Suppressor macrophage (primary cell): ENCODE data around the gene MBD4.
"Not testable (repeated sequence)": the region's sequence is repeated elsewhere in the genome, so short reads cannot be mapped to it uniquely, and the experiment has no call there.

Experiments used
- DNase-seq, 4 experiments: peaks; one replicate each; pipeline ENCODE4 v3.0.0-alpha.2; 2020 to 2022

MBD4 gene

GRCh38 chr3:129429602-129430001 lies 10.1 kb downstream of the MBD4 start:
- no peak for DNase-seq

GRCh38 chr3:129429080-129429451 lies 10.7 kb downstream of the MBD4 start:
- no peak for DNase-seq

GRCh38 chr3:129428376-129429079 lies 11.2 kb downstream of the MBD4 start, which contains the start of gene EFCAB12:
Gene EFCAB12, minus strand, starts transcription at chr3:129428636. Its CDS starts 148 bp downstream, at chr3:129428488.
- peak; percentile 90 to 95 (median 93) for DNase-seq

GRCh38 chr3:129428007-129428375 lies 11.8 kb downstream of the MBD4 start:
- peak in 2 of 4 experiments; percentile 20 to 43 for DNase-seq

- no peak for DNase-seq
Observed at GRCh38 chr3:129425619-129426018, 14.1 kb downstream of the MBD4 start.

GRCh38 chr3:129425213-129425612 lies 14.5 kb downstream of the MBD4 start:
- DNase-seq = peak in 1 of 4 experiments; percentile 17

- DNase-seq = peak; percentile 70 to 88 (median 85)
Observed at GRCh38 chr3:129424185-129424841, 15.4 kb downstream of the MBD4 start.

GRCh38 chr3:129422897-129423296 lies 16.9 kb downstream of the MBD4 start:
- DNase-seq = no peak

GRCh38 chr3:129421988-129422745 lies 17.6 kb downstream of the MBD4 start:
- no peak for DNase-seq

GRCh38 chr3:129421236-129421883 lies 18.4 kb downstream of the MBD4 start:
- no peak for DNase-seq

- DNase-seq = no peak
Observed at GRCh38 chr3:129419476-129419875, 20.3 kb downstream of the MBD4 start.

GRCh38 chr3:129418041-129418973 lies 21.4 kb downstream of the MBD4 start:
- DNase-seq = no peak

- DNase-seq = peak in 3 of 4 experiments; percentile 45 to 54 (median 46)
Observed at GRCh38 chr3:129417326-129417725, 22.4 kb downstream of the MBD4 start.

GRCh38 chr3:129416415-129416814 lies 23.3 kb downstream of the MBD4 start:
- no peak for DNase-seq

- DNase-seq = no peak
Observed at GRCh38 chr3:129415830-129416229, 23.9 kb downstream of the MBD4 start.

- DNase-seq = no peak
Observed at GRCh38 chr3:129415378-129415777, 24.4 kb downstream of the MBD4 start.

GRCh38 chr3:129413687-129414506 lies 25.9 kb downstream of the MBD4 start:
- DNase-seq = no peak

GRCh38 chr3:129413238-129413637 lies 26.5 kb downstream of the MBD4 start:
- not testable (repeated sequence) for DNase-seq

GRCh38 chr3:129412542-129413198 lies 27.1 kb downstream of the MBD4 start:
- DNase-seq = no peak

GRCh38 chr3:129410971-129411370 lies 28.8 kb downstream of the MBD4 start:
- DNase-seq = no peak
